GM19193 (cell line): ENCODE data around the gene COL8A2.

Source experiments
- POLR2A ChIP-seq: IDR thresholded peaks from 4 replicates; pipeline ENCODE4 v1.6.1; 2011; ENCODE audit not compliant: insufficient read depth, insufficient read length; ENCODE audit errors: extremely low read depth

COL8A2 gene

GRCh38 chr1:36125129-36125991 is at the start of gene COL8A2:
COL8A2 (minus strand) TSS chr1:36125222; CDS start chr1:36100242, 24,980 bp downstream.
- no peak for TF ChIP-seq POLR2A

- no peak for TF ChIP-seq POLR2A
Observed at GRCh38 chr1:36174713-36175112, 49.7 kb upstream of the COL8A2 start.

- no peak for TF ChIP-seq POLR2A
Observed at GRCh38 chr1:36172983-36173382, 48.0 kb upstream of the COL8A2 start.

- TF ChIP-seq POLR2A, result no peak
Observed at GRCh38 chr1:36172017-36172747, 47.2 kb upstream of the COL8A2 start.

- no peak for TF ChIP-seq POLR2A
Observed at GRCh38 chr1:36170643-36171412, 45.8 kb upstream of the COL8A2 start.

GRCh38 chr1:36168514-36168913 is 43.5 kb upstream of the COL8A2 start:
- no peak for TF ChIP-seq POLR2A

GRCh38 chr1:36166938-36167905 is 42.2 kb upstream of the COL8A2 start:
- no peak for TF ChIP-seq POLR2A

- TF ChIP-seq POLR2A, result no peak
Observed at GRCh38 chr1:36166136-36166535, 41.1 kb upstream of the COL8A2 start.

- no peak for TF ChIP-seq POLR2A
Observed at GRCh38 chr1:36165145-36165544, 40.1 kb upstream of the COL8A2 start.

- no peak for TF ChIP-seq POLR2A
Observed at GRCh38 chr1:36164361-36164760, 39.3 kb upstream of the COL8A2 start.

- no peak for TF ChIP-seq POLR2A
Observed at GRCh38 chr1:36163426-36163825, 38.4 kb upstream of the COL8A2 start.

GRCh38 chr1:36162680-36163239 is 37.7 kb upstream of the COL8A2 start:
- no peak for TF ChIP-seq POLR2A

GRCh38 chr1:36161641-36162531 is 36.9 kb upstream of the COL8A2 start:
- TF ChIP-seq POLR2A, result no peak
